GM12864 (cell line): ENCODE results near the gene RPL18.

Source experiments
- DNase-seq: peaks from one replicate; pipeline ENCODE4 v3.0.0-alpha.2; 2011; ENCODE audit warnings: low read depth
- H3K4me3 ChIP-seq: 2 replicates; pipeline ENCODE4 v1.5.1; 2011; ENCODE audit warnings: mild to moderate bottlenecking, low read depth, low read length, control low read depth
- TF ChIP-seq, protein P1 (sequence below): IDR thresholded peaks from 2 replicates; pipeline ENCODE4 v1.5.1; 2011; ENCODE audit warnings: low read depth, mild to moderate bottlenecking, moderate library complexity, low read length, control low read depth, inconsistent platforms; ENCODE audit errors: missing control alignments

Gene RPL18

DNA sequence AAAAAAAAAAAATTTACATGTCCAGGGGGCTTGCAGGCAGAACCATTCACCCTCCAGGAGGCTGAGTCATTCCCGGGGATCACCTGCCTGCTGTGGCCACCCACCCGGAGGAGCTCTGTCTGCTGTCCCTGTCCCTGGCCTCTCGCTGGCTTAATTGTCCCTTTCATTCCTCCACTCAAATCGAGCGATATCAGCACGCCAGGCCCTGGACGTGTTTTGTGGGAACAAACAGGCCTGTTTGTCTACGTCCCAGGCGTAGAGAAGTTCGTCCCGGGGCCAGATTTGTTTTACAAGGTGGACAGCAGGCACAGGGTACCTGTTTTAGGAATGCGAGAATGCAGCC is 45.8 kb downstream of the RPL18 start:
- H3K4me3 ChIP-seq = no peak overlapping the region
- TF ChIP-seq, protein P1, sequence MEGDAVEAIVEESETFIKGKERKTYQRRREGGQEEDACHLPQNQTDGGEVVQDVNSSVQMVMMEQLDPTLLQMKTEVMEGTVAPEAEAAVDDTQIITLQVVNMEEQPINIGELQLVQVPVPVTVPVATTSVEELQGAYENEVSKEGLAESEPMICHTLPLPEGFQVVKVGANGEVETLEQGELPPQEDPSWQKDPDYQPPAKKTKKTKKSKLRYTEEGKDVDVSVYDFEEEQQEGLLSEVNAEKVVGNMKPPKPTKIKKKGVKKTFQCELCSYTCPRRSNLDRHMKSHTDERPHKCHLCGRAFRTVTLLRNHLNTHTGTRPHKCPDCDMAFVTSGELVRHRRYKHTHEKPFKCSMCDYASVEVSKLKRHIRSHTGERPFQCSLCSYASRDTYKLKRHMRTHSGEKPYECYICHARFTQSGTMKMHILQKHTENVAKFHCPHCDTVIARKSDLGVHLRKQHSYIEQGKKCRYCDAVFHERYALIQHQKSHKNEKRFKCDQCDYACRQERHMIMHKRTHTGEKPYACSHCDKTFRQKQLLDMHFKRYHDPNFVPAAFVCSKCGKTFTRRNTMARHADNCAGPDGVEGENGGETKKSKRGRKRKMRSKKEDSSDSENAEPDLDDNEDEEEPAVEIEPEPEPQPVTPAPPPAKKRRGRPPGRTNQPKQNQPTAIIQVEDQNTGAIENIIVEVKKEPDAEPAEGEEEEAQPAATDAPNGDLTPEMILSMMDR = no peak
- DNase-seq = no peak

DNA sequence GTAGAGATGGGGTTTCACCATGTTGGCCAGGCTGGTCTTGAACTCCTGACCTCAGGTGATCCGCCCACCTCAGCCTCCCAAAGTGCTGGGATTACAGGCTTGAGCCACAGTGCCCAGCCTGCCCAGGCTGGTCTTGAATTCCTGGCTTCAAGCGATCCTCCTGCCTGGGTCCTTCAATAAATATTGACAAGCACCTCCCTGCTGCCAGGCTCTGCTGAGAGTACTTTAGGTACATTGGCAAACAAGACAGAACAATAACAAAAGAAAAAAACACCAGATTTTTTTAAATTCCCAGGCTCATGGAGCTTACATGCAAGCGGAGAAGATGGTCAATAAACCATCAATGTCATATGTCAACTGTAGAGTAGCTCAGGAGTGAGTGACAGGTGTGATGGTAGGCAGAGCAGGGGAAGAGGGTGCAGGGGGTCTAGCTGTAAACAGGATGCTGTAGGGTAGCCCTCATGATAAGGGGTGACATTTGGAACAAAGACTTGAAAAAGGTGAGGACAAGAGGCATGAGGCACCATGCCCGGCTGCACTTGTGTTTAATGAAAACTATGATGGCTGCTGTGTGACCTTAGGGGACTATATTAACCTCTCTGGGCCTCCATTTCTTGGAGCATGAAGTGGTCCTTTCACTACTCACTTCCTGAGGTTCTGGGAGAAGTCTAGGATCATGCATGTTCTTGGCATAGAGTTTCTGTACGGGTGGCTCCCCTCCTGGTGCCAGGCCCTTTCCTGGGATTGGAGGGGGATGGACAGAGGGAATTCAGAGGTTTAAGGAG is 47.4 kb downstream of the RPL18 start:
- no peak for DNase-seq
- no peak overlapping the region for H3K4me3 ChIP-seq
- TF ChIP-seq, protein P1 = no peak

DNA sequence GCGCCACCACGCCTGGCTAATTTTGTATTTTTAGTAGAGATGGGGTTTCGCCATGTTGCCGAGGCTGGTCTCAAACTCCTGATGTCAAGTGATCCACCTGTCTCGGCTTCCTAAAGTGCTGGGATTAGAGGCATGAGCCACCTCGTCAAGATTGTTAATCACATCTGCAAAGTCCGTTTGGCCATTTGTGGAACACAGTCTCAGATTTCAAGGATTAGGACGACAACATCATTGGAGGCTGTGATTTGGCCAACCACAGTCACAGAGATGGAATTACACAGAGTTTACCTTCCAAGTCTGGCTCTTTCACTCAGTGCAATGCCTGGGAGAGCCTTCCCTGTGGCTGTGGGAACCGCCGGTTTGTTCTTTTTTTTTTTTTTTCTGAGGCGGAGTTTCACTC is 49.2 kb downstream of the RPL18 start:
- DNase-seq = no peak
- TF ChIP-seq, protein P1 = no peak
- H3K4me3 ChIP-seq = no peak overlapping the region

DNA sequence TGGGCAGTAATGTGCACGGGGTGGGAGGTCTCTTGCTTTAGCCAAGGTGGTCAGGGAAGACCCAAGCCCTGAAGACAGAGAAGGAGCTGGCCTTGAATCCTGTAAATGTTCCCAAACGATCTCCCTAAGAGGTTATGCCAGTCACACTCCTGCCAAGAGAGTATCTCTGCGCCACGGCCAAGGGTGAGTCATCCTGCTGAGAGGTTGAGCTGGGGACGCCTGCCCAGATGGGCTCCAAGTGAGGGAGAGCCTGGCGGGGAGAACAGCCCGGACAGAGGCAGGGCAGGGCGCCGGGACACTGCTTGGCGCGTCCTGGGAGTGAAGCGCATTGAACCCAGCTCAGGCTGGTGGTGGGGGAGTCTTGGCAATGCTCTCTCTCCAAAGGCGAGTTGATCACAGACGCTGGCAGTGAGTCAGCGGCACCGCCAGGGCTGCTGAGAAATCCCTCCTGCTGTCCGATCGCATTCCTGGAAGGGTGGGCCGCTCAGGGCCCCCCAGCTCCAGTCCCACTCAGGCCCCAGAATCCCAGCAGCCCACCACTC is 50.6 kb downstream of the RPL18 start:
- H3K4me3 ChIP-seq = no peak overlapping the region

More for the DNA sequence above, 50.6 kb downstream of the RPL18 start:
- DNase-seq = no peak
- TF ChIP-seq, protein P1 = no peak
